Measurements from ENCODE around the gene OMP.

Gene OMP

DNA sequence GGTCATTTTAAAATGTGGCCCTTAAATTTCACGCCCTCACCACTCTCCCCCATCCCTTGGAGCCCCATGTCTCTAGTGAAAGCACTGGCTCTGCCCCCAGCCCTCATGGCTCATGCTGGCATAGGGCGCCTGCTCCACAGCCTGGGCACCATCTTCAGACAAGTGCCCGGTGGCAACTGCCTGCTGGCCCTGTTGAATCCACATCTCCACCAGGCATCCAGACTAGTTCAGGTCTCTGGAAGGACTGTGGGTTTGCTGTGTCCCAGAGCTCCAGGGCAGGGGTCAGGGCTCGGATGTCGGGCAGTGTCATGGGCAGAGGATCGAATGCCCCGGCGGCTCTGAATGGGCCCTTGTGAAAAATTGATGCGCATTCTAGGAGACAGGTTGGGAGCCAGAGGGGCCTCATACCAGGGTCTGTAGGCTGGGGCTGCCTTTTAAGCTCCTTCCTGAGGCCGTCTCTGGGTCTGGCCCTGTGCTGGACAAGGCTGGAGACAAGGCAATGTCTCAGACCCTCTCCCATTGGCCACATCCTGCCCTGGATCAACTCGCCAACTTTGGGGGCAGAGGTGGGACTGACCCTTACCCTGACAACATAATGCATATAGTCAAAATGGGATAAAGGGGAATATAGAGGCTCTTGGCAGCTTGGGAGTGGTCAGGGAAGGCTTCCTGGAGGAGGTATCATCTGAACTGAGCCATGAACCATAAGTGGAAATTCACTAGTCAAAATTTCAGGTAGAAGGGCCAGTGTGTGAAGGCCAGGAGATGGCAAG is 26.6 kb downstream of the OMP start:
- no peak for DNase-seq (ENCODE audit: low spot score)

DNA sequence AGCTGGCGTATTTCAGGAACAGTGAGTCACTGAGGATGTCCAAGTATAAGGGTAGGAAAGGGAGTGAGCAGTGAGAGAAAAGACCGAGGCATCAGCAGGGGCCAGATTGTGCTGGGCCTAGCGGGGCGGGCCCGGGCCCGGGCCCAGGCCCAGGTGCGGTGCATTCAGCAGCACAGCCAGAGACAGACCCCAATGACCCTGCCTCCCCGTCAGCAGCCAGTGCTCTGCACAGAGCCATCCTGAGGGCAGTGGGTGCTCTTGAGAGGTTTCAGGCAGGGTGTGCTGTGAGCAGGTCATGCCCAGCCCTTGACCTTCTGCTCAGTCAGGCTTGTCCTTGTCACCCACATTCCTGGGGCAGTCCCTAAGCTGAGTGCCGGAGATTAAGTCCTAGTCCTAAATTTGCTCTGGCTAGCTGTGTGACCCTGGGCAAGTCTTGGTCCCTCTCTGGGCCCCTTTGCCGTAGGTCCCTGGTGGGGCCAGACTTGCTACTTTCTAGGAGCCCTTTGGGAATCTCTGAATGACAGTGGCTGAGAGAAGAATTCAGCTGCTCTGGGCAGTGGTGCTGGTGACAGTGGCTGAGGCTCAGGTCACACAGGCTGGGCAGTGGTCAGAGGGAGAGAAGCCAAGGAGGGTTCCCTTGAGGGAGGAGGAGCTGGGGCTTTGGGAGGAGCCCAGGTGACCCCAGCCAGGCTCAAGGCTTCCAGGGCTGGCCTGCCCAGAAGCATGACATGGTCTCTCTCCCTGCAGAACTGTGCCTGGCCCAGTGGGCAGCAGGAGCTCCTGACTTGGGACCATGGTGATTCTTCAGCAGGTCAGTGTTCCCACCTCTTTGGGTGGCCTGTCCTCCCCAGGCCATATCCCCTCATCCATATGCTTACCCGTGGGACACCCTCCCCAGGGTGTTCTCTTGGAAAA is 27.5 kb downstream of the OMP start:
- no peak for DNase-seq (ENCODE audit: low spot score)

More for the DNA sequence above, 26.6 kb downstream of the OMP start:
- TF ChIP-seq, protein P1, sequence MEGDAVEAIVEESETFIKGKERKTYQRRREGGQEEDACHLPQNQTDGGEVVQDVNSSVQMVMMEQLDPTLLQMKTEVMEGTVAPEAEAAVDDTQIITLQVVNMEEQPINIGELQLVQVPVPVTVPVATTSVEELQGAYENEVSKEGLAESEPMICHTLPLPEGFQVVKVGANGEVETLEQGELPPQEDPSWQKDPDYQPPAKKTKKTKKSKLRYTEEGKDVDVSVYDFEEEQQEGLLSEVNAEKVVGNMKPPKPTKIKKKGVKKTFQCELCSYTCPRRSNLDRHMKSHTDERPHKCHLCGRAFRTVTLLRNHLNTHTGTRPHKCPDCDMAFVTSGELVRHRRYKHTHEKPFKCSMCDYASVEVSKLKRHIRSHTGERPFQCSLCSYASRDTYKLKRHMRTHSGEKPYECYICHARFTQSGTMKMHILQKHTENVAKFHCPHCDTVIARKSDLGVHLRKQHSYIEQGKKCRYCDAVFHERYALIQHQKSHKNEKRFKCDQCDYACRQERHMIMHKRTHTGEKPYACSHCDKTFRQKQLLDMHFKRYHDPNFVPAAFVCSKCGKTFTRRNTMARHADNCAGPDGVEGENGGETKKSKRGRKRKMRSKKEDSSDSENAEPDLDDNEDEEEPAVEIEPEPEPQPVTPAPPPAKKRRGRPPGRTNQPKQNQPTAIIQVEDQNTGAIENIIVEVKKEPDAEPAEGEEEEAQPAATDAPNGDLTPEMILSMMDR (IDR thresholded peaks at IDR 0.05; ENCODE audit: extremely low read depth, missing control alignments) = no peak

DNA sequence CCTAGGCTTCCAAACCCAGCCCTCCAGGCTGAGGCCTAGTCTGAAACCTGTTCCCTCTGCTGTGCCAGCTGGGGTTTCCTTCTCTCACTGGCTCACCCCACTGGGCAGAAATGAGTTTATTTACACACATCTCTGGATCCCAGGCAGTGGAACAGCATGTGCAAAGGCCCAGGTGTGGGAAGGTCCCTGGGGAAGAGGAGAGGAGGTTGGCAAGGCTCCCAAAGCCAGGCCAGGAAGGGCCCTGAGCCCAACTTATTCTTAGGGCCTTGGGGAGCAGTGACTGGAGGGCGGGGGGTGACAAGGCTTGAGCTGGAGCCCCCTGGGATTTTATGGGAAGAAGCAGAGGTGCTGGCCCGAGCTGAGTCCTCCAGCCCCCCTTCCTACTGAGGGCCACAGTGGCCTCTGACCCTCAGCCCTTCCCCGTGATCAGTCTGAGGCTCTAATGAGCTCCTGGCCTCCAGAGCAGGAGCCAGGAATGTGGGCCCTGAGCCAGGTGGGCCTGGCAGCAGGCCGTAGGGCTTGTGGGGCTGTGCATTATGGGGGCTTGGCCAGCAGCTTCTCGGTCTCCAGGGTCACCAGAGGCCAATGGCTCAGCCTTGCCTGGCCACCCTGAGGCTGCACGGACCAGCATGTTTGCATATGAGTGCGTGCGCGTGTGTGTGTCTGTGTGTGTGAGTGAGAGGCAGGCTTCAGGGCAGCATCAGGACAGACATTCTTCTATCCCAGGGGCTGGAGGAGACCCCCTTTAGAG is 28.3 kb downstream of the OMP start:
- DNase-seq (ENCODE audit: low spot score) = no peak
- TF ChIP-seq, protein P1 (IDR thresholded peaks at IDR 0.05; ENCODE audit: extremely low read depth, missing control alignments) = no peak

More for the DNA sequence above, 27.5 kb downstream of the OMP start:
- TF ChIP-seq, protein P1 (IDR thresholded peaks at IDR 0.05; ENCODE audit: extremely low read depth, missing control alignments) = no peak

DNA sequence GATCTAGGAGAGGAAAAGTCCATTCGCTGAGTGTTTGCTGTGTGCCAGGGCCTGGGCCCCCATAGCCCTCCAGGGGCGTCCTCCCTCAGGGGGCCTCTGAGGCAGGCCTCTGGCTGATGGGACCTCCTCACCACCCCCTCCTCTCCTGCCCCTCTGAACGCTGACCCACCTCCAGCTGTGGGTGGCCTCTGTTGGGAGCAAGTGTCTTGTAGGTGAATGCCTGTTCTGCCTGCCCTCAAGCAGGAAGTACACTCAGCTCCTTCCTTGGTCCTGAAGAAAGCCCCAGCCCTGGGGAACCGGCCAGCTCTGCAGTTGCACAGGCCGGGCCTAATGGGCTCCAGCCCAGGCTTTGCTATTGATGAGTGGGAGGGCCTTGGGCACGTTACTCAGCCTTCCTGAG is 28.9 kb downstream of the OMP start:
- TF ChIP-seq, protein P1 (IDR thresholded peaks at IDR 0.05; ENCODE audit: extremely low read depth, missing control alignments) = no peak
- DNase-seq (ENCODE audit: low spot score) = no peak

DNA sequence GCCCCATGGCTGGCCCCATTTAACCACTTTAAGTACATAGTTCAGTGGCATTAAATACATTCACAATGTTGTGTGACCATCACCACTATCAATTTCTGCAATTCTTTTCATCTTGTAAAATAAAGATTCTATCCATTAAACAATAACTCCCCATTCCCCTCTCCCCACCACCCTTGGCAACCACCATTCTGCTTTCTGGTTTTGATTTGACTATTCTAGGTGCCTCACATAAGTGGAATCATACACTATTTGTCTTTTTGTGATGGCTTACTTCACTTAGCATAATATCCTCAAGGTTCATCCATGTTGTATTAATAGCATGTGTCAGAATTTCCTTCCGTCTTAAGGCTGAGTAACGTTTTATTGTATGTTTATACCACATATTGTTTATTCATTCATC is 32.4 kb downstream of the OMP start:
- DNase-seq (ENCODE audit: low spot score) = no peak
- TF ChIP-seq, protein P1 (IDR thresholded peaks at IDR 0.05; ENCODE audit: extremely low read depth, missing control alignments) = no peak

DNA sequence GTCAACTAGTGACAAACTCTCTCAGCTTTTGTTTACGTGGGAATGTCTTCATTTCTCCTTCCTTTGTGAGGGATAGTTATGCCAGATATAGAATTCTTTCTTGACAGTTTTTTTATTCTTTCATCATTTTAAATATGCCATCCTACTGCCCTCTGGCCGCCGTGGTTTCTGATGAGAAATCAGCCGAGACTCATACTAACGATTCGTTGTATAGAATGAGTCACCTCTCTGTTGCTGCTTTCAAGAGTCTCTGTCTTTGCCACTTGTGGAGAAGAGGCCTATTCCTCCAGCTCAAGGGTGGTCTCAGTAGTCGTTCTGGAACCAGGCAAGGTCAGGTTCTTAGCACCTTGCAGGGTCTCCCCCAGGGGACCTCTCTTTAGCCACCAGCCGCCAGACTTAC is 33.4 kb downstream of the OMP start:
- TF ChIP-seq, protein P1 (IDR thresholded peaks at IDR 0.05; ENCODE audit: extremely low read depth, missing control alignments) = no peak
- DNase-seq (ENCODE audit: low spot score) = no peak
